GM20431 (cell line): Measurements from ENCODE around the gene HLA-B.
"Not testable (repeated sequence)": the region's sequence is repeated elsewhere in the genome, so short reads cannot be mapped to it uniquely, and the experiment has no call there.

Experiments
- in situ Hi-C: fragments of 300-500 bp; cut with MseI, MboI; formaldehyde crosslinking; loops from one replicate; pipeline ENCODE4 v1.15.0; 2020; ENCODE audit warnings: low sequenced_read_pairs; ENCODE audit not compliant: unreplicated experiment

Gene HLA-B

DNA sequence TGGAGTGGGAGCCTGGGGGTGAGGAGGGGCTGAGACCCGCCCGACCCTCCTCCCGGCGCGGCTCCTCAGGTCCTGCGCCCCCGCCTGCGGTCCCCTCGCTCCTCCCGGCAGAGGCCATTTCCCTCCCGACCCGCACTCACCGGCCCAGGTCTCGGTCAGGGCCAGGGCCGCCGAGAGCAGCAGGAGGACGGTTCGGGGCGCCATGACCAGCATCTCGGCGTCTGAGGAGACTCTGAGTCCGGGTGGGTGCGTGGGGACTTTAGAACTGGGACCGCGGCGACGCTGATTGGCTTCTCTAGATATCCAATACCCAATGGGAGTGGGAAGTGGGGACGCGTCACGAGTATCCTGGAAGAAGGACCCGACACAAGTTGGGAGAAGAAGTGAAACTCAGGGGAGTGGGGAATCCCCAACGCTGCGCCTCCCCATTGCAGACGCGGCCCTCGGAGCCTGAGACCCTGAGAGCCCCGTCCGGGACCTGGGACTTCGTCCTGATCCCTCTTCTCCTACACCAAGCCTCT, at the start of gene HLA-B:
TSS of gene HLA-B (minus strand) at position 234 of the 521 bp plus-strand sequence. CDS start at position 213, 21 bp downstream.
- in situ Hi-C loops: no loop called here

DNA sequence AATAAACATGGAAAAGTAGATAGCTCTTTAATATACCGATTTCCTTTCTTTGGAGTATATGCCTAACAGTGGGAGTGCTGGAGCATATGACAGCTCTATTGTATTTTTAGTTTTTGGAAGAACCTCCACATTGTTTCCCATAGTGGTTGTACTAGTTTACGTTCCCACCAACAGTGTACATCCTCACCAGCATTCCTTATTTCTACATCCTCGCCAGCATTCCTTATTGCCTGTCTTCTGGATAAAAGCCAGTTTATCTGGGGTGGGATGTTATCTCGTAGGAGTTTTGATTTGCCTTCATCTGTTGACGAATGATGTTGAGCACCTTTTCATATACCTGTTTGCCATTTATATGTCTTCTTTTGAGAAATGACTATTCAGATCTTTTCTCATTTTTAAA, 49.0 kb upstream of the HLA-B start:
- in situ Hi-C loops: no loop called here

DNA sequence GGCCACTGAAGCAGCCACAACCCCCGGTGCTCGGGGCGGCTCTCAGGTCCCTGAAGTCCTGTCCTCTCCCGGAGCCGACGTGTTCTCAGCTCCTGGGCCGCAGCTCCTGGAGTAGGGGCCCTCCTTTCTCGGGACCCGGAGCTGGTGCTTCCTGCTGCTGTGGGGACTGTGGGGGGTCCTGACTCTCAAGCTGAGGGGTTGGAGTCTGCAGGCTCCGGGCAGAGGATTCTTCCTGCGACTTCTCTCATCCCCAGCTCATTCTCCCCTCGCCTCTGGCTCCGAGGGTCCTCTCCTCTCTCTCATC, 47.0 kb upstream of the HLA-B start:
- in situ Hi-C loops: not testable (repeated sequence)

DNA sequence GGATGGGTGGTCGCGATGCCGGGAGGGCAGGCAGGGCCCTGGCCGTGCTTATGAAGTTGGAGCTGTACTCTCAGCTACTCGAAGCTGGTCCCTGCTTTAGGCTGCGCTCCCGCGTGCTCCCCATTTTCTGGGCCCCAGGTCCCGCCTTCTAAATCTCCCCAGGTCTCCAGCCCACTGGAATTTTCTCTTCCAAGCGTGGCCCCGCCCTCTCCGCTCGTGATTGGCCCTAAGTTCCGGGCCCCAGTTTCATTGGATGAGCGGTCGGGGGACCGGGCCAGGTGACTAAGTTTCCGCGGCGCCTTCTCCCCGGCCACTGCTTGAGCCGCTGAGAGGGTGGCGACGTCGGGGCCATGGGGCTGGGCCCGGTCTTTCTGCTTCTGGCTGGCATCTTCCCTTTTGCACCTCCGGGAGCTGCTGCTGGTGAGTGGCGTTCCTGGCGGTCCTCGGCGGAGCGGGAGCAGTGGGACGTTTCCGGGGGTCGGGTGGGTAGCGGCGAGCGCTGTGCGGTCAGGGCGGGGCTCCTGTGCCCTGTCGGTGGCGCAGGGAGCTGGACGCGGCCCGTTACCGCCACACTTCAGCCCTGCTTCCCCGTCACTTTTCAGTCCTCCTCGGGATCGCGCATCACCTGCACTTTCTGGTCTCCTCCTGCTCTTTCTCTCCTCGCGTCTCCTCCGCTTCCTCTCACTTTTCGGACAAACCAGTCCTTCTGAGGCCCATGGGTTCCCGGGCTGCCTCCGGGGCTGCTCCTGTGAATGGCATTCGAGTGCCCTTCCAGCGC, 46.5 kb upstream of the HLA-B start, which contains the start of gene MICA:
TSS of gene MICA (plus strand) at position 313 of the 778 bp plus-strand sequence. CDS start at position 351, 38 bp downstream.
- in situ Hi-C loops: no loop called here

DNA sequence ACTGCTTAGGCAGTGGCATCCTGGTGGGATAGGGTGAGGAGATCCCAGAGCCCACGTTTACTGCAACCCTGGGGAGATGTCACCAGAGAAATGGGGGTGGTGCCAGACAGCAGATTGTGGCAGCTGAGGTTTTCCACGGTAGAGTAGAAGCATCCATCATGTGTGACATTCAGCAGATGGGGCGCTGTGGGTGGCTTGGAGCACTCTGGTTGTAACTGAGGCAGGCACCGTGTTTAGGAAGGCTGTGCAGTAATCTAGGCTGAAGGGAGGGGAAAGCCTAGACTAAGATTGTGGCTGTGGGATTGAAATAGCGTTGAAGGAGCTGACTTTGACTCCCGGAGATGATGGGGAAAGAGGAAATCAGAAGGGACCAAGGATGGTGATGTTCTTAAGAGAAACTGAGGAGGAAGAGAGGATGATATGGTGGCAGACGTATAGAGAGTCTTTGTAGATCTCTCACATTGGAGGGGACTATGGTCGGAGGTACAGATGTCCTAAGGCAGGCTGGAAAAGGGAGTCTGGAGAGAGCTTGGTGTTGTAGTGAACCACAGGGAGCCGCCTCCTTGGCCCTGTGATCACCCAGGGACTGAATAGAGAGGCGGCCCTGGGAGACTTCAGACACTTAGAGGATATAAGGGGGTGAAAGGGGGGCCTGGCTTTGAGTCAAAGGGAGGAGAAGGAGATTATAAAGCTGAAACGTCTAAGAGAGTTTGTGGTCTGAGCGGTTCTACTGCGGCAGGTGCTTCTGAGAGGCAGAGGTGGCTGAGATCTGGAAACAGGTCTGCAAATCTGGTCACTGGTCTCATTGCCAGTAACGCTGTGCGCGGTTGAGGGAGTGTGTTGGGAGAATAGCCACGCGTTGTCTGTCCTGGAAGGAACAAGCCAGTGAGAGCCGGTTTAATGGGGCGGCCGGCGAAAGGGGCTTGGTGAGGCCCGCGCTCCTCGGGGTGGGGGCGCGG, 45.6 kb upstream of the HLA-B start:
- in situ Hi-C loops: no loop called here

- in situ Hi-C loops: no loop called here
These were observed 44.4 kb upstream of the HLA-B start for GRCh38 chr6:31401403-31401802.

DNA sequence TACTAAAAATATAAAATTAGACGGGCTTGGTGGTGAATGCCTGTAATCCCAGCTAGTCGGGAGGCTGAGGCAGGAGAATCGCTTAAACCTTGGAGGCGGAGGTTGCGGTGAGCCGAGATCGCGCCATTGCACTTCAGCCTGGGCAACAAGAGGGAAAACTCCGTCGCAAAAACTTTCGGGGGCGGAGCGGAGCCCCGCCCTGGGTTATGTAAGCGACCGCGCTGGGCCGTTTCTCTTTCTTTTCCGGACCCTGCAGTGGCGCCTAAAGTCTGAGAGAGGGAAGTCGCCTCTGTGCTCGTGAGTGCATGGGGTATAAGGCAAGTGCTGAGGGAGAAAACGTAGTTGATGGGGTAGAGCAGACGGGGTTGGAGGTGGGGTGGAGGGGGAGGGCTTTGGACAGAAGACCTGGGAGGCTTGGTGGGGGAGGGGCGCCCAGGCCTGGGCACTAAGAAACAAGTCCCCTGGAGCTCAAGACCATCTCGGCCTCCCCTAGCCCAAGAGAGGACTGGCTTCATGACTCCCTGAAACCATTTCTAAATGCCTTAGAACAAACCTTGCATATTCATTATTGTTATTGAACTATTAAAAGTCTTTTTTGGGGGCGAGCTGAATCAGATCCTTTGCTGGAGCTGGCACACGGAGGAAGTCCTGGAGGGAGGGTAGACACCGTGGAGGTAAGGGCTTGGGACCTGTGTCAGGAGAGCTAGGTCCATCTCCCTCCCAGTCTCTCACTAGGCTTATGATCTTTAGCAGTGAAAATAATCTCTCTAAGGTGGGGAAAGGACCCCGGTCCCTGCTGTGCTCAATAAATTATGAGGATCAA, 43.7 kb upstream of the HLA-B start:
- in situ Hi-C loops: no loop called here

DNA sequence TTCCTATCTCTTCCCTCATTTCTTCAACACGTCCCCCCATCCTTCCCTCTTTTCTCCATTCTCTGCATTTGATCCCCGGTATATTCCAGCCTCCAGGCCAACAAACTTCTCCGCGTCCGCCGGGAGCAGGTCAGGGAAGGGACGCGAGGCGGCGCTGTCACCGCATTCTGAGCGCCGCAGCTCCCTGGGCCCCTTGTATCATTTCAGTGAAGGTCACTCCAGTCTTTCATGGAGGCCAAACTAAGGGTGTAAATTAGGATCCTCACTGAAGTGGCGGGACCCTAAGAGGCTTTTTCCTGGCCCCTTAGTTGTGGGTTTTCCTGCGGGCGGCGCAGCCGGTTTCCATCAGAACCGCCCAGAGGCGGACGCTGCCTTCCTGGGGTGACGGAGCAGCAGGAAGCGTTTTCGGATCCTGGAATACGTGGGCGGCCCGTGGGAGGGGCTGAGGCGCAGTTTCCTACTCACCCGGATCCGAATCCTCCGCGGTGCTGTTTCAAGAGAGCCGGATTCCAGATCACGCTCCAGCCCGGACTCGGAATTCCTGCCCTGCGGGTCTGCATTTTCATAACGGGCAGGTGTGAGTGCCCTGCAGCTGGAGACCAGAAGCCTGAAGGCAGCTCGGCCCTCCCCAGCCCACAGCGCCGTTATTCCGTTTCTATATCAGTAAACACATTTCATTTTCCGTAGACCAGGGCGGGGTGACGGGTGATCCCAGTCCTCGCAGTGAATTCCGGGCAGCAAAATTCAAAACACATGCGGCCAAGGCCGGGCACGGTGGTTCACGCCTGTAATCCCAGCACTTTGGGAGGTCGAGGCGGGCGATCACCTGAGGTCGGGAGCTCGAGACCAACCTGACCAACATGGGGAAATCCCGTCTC, 42.8 kb upstream of the HLA-B start:
- in situ Hi-C loops: loop anchor here (10.0 kb wide), 1 partner anchor 45 kb away; no protein-coding TSS in a partner anchor

DNA sequence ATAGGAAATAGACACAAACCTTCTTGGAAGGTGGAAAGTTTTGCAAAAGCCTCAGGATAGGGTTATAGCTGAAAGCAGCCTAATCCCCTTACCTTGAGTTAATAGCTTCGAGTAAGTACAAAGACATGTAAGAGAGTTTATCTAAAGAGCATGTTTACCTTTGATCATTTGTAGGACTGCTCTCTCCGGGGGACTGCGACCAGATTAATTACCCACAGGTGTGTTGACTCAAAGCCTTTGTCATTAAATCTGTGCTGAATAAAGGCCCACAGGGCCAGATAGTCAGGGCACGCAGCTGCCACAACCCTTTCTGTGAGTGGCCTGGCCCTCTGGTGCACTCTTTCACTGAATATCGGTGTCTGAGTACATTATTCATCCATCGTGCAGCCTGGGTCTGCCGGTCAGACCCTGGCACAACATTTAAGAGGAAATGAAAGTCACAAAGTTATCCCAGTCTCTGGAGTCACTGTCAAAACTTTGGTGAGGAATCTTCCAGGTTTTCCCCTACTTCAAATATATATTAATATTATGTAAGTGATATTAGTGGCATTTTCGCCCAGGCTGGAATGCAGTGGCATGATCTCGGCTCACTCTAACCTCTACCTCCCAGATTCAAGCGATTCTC, 41.0 kb upstream of the HLA-B start:
- in situ Hi-C loops: loop anchor here (10.0 kb wide), 1 partner anchor 47 kb away; no protein-coding TSS in a partner anchor

- in situ Hi-C loops: loop anchor here (10.0 kb wide), 1 partner anchor 48 kb away; no protein-coding TSS in a partner anchor
These were observed 40.1 kb upstream of the HLA-B start for GRCh38 chr6:31397153-31397499.

DNA sequence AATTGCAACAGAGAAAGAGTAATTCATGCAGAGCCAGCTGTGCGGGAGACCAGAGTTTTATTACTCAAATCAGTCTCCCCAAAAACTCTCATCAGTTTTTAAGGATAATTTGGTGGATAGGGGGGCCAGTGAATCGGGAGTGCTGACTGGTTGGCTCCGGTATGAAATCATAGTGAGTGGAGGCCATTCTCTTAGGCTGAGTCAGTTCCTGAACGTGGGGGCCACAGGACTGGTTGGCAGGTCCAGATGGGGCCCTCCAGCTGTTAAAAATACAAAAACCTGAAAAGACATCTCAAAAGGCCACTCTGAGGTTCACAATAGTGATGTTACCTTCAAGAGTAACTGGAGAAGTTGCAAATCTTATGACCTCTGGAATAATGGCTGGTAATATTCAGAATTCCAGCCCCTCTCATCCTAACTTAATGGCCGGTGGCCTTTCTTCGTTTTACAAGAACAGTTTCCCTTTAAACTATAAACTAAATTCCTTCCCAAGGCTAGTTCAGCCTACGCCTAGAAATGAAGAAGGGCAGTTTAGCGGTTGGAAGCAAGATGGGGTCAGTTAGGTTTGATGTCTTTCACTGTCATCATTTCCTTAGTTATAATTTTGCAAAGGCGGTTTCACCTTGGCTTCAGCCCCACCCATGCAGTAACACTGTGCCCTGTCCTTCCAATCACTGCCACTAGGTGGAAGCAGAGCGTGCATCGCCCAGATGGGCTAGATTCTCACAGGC, 39.6 kb upstream of the HLA-B start:
- in situ Hi-C loops: loop anchor here (10.0 kb wide), 1 partner anchor 48 kb away; no protein-coding TSS in a partner anchor

- in situ Hi-C loops: loop anchor here (10.0 kb wide), 1 partner anchor 49 kb away; no protein-coding TSS in a partner anchor
These were observed 38.9 kb upstream of the HLA-B start for GRCh38 chr6:31395832-31396231.

- in situ Hi-C loops: loop anchor here (10.0 kb wide), 1 partner anchor 50 kb away; no protein-coding TSS in a partner anchor
These were observed 37.4 kb upstream of the HLA-B start for GRCh38 chr6:31394381-31394780.

- in situ Hi-C loops: loop anchor here (10.0 kb wide), 1 partner anchor 51 kb away; no protein-coding TSS in a partner anchor
These were observed 37.0 kb upstream of the HLA-B start for GRCh38 chr6:31393932-31394331.

GRCh38 chr6:31389802-31390132, 32.8 kb upstream of the HLA-B start:
- in situ Hi-C loops: loop anchor here (10.0 kb wide), 1 partner anchor 55 kb away; no protein-coding TSS in a partner anchor

DNA sequence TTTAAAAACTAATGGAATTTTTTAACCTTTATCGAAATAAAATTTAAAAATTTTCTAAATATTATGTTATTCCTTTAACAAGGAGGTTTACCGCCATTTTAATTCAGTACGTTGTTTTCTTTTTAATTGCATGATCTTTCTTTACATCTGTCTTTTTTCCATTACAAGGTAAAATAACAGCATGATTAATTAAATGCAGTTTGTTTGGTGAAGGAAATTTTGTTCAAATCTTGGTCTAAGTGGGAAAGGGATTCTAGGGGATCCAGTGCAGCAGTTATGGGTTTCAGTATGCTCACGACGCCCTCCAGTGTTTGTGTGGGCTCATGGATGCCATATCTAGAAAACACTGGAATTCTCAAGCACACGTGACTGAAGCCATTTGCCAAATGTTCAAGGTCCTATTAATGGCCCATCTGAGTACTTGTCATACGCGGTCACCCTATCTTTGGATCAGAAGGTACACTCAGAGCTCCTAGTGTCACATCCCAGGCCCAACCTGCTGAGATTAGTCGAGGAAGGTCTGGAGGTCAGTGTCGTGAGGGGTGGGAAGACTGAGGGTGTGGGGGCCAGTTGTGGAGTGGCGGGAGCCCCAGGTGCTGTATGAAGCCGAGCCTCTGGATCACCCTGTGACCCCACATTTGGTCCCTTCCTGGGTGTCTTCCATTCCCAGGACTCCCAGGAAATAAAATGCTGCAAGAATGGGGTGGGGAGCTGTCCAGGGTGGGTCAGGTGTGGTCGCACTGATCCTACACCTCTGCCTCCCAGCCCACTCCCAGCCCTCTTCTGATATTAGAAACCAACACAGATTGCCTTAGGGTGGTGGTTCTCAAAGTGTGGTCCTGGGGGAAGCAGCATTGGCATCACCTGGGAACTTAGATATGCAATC, 32.2 kb upstream of the HLA-B start:
- in situ Hi-C loops: not testable (repeated sequence)

DNA sequence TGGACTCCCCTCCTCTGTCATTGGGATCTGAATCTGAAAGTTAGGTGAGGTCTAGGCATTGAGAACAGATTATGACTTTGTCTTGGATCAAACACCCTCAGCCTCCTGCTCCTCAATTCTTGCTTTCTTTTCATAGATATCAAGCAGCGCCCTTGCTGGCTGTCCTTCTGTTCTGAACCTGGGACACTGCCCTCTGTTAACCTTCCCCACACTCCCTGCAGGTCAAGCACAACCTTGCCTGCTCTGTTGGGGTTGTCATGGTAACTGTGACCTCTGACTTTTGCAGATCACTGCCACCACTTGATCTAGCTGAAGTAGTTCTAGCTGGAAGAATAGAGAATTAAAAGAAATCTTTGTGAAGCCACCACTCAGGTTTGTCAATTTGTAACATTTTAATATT, 30.0 kb upstream of the HLA-B start:
- in situ Hi-C loops: no loop called here
